NCI-H2029 treated with DMSO at 0.1 percent for 48 hours (cell line): Measurements from ENCODE around the gene PRRC2B.
"Not testable (repeated sequence)": the region's sequence is repeated elsewhere in the genome, so short reads cannot be mapped to it uniquely, and the experiment has no call there.

Source experiments
- DNase-seq: peaks from one replicate; lab custom pipeline; 2025; lab: John Stamatoyannopoulos, UW

Gene PRRC2B

DNA sequence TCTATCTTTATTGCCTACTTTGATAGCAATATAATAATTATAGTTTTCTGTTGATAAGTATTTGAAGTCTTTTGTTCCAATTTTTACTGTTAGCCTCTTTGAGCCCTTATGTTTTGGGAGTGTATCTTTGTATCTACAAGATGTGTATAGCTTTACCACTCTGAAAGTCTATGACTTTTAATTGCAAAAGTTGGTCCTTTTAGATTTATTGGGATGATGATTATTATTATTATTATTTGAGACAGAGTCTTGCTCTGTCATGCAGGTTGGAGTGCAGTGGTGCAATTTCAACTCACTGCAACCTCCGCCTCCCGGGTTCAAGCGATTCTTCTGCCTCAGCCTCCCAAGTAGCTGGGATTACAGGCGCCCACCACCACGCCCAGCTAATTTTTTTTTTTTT is 78.2 kb downstream of the PRRC2B start:
- DNase-seq: not testable (repeated sequence)

DNA sequence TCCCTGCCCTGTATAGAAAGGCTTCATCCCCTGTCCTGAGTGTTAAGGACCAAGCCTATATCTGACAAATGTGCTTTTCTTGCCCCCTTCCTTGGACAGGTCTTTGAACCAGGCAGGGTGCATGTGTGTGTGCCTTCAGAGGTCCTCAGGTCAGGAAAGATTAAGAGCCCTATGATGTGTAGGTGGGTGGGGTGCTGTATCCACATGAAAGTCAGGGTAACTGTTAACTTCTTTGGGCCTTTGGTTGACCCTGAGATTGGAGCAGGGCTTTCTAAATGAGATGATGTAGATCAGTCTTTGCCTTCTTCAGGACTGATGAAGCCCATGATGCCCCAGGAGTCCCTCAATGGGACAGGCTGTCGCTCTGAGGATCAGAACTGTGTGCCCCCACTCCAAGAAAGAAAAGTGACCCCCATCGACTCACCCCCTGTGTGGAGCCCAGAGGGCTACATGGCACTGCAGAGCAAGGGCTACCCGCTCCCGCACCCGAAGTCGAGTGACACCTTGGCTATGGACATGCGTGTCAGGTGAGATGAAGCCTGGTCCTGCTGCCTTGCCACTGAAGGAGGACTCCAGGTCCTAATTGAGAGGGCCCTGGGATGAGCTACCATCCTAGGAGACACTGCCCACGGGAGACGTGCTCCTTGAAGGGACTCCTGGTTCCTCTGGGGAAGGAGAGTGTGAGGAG is 79.5 kb downstream of the PRRC2B start:
- no peak for DNase-seq

DNA sequence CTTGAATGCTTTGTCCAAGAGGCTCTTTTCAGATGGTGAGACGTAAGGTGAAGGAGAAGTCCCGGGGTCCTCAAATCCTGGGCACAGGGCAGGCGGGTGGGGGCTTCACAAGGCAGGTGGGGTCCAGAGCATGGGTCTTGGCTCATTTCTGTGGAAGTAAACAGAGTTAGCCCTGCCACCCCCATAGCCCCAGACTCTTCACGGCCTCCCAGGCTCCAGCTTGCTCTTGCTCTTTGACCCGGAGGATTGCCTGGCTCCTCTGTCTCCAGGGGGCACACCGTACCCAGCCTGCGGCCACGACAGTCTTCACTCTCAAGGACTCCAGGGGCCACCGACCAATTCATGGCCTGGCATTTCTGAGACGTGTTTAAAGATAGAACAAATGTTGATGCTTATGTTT is 80.0 kb downstream of the PRRC2B start:
- no peak for DNase-seq

DNA sequence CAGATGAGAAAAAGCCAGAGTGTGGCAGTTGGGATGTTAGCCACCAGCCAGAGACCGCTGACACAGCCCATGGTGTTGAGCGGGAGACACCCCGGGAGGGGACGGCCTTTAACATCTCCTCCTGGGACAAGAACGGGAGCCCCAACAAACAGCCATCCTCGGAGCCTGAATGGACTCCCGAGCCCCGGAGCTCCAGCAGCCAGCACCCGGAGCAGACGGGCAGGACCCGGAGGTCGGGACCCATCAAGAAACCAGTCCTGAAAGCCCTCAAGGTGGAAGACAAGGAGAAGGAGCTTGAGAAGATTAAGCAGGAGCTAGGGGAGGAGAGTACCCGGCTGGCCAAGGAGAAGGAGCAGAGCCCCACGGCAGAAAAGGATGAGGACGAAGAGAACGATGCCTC is 80.8 kb downstream of the PRRC2B start:
- no peak for DNase-seq

DNA sequence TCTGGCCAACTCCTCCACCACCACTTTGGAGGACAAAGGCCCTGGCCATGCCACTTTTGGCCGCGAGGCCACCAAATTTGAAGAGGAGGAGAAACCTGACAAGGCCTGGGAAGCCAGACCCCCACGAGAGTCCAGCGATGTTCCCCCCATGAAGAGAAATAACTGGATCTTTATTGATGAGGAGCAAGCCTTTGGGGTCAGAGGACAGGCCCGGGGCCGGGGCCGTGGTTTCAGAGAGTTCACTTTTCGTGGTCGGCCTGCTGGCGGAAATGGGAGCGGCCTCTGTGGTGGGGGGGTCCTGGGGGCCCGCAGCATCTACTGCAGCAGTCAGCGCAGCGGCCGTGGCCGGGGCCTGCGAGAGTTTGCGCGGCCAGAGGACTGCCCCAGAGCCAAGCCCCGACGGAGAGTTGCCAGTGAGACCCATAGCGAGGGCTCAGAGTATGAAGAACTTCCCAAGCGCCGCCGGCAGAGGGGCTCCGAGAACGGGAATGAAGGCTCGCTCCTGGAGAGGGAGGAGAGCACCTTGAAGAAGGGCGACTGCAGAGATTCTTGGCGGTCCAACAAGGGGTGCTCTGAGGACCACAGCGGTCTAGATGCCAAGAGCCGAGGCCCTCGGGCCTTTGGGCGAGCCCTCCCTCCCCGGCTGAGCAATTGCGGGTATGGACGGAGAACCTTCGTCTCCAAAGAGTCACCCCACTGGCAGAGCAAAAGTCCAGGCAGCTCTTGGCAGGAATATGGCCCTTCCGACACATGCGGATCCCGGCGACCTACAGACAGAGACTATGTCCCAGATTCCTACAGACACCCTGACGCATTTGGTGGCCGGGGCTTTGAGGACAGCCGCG is 81.4 kb downstream of the PRRC2B start:
- DNase-seq: no peak

DNA sequence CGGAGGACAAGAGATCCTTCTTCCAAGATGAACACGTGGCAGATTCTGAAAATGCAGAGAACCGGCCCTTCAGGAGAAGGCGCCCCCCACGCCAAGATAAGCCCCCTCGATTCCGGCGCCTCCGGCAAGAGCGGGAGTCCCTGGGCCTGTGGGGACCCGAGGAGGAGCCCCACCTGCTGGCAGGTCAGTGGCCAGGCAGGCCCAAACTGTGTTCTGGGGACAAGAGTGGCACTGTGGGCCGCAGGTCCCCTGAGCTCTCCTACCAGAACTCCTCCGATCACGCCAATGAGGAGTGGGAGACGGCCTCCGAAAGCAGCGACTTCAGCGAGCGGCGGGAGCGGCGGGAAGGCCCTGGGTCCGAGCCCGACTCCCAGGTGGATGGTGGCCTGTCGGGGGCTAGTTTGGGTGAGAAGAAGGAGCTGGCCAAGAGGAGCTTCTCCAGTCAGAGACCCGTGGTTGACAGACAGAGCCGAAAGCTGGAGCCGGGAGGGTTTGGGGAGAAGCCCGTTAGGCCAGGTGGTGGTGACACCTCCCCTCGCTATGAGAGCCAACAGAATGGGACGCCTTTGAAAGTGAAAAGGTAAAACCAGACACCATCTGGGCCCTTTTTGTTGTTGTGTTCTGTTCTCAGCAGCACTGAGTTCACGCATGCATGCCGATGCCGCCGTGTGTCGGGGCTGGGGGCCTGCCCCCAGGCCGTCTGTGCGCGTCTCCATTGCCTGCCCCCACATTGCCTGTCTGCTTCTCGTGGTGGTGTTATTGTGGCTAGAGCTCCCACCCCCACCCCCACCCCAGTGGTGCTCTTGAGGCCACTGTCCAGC is 82.3 kb downstream of the PRRC2B start:
- DNase-seq: no peak

DNA sequence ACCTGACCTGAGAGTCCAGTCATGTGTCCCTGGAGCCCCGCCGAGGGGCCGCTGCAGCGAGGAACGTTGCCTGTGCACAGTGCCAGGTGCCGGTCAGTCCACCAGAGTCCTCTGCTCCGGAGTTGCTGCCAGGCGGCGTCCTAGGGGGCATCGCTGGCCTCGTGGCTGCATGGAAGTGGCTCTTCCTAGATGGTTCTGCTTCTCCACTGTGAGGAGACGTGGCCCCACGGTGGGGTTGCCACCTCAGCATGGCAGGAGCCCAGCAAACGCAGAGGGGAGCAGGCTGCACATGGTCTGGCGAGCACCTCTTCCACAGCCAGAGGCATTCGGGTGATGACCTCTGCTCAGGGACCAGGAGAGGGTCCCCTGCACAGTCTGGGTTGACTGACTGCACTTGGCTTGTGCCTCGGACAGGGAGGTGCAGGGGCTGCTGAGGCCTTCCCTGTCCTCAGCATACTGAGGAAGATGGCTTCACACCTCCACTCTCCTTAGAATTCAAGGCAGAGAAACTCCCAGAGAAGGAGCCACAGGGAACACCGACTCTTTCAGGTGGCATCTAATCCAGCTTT is 83.0 kb downstream of the PRRC2B start:
- DNase-seq: no peak

DNA sequence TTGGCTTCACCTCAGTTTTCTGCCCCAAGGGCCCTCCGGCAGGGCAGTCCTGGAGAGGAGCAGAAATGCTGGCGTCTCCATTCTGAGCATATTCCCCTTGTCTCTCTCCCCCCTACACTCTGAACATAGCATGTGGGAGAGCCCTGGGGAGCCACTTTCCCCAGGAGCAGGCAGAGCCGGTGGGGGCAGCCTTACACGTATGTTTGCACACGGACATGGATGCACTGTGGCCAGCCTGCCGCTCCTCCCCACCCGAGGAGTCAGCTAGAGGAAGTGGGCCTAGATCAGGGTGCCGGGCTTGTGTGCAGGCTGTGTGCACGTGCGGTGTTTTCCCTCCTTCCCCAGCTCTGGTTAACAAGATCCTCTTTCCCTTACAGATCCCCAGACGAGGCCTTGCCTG is 83.5 kb downstream of the PRRC2B start:
- no peak for DNase-seq

DNA sequence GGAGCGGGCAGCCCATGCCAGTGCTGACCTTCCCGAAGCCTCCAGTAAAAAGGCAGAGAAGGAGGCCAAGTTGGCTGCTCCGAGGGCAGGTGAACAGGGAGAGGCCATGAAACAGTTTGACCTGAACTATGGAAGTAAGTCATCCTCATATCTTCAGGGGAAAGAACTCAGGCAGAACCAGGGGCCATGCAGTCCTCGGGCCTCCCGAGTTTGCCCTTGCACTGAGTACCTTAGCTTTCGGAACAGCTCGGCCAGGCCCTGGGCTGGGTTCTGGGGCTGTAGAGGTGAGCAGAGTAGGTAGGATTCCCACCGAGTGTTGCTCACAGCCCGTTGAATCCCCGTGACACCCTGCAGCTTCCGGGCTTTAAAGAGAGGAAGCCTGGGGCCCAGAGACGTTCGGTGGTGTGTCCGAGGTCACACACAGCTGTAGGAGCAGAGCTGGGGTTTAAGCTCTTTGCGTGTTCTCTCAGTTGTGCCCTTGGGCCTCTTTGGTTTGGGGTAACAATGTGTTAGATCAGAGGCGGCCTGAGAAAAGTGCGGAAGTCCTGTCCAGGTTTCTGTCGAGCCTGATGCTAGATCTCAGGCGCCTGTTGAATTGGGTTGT is 84.0 kb downstream of the PRRC2B start:
- DNase-seq: no peak

DNA sequence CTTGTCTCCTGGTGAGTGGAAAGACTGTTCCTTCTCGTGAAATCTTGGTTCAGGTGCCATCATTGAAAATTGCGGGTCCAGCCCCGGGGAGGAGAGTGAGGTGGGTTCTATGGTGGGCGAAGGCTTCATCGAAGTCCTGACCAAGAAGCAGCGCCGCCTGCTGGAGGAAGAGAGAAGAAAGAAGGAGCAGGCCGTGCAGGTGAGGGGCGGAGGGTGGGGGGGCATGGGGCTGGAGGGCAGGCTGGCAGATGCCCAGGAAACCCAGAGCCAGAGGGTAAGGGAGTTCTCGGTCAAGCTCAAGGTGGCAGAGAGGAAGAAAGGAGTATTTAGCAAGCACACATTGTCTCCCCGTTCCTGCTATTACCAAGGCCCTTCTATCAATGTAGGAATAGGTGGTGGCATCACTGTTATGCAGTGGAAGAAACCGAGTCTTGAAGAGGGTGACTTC is 84.6 kb downstream of the PRRC2B start:
- no peak for DNase-seq

DNA sequence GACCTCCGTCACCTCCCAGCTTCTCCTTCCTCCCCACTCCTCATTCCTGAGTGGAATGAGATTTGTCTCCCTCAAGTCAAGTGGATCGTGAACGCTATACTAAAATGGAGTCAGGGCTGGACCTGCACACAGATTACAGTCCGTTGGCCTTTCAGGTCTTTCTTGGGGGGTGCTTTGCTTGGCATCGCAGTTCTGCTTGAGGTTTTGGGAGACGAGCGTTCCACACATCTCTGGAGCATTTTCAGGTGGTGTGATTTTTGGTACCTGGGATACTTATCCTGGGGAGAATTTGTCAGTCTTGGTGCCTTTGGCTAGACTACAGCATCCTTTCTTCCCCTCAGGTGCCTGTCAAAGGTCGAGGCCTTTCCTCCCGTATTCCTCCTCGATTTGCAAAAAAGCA is 85.0 kb downstream of the PRRC2B start:
- no peak for DNase-seq

DNA sequence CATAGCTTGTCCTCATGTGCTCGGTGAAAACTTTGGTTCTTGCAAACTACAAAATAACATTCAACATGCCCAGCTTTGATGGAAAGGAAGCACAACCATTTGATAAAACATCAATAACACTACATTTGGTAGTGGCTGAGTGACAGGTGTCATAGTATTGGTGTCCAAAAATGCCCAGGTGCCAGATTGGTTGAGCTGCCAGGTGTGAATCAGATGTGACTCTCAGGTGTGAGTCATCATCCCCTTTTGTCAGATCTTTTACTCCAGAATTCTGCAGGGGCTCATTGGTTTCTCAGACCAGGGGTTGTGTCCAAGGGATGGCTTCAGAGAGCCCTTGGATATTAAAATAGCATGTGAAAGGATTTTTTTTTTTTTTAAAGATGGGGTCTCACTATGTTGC is 86.4 kb downstream of the PRRC2B start:
- DNase-seq: no peak

DNA sequence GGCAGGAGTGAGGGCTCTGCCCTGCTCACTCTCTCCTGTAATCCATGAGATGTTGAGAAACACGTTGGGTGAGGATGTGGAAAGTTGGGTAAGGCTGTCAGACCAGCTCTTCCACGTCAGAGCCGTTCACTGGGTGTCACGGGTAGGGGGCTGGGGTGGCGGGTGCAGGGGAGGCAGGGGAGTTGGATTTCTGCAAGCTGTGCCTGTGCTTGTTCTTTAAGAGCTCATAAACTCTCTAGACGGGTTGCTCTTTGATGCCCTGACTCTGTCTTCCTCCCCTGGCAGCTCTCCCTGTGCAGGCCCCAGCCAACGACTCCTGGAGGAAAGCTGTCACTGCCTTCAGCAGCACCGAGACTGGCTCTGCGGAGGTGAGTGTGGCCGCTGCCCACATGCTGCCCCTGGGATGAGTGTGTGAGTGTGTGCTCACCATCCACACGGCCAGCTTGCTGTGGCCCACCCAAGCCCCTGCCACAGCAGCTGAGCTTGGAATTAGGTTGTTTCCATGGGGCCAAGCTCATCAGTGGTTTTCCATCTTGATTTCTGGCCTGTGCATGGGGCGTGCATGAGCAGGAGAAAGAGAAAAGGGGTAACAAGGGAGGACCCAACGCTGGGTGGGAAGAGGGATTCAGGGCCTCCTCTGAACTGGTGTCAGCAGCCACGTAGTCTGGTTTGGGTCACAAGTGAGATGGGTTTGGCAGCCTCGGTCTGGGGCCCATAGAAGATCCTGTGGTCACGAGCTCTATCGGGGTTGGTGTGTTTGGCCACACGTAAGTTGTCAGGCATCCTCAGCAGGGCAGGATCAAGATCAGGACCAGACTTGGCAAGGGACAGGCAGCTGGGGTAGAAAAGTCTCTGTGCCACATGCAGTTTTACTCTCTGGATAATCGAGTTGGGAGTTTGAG is 87.8 kb downstream of the PRRC2B start:
- no peak for DNase-seq

DNA sequence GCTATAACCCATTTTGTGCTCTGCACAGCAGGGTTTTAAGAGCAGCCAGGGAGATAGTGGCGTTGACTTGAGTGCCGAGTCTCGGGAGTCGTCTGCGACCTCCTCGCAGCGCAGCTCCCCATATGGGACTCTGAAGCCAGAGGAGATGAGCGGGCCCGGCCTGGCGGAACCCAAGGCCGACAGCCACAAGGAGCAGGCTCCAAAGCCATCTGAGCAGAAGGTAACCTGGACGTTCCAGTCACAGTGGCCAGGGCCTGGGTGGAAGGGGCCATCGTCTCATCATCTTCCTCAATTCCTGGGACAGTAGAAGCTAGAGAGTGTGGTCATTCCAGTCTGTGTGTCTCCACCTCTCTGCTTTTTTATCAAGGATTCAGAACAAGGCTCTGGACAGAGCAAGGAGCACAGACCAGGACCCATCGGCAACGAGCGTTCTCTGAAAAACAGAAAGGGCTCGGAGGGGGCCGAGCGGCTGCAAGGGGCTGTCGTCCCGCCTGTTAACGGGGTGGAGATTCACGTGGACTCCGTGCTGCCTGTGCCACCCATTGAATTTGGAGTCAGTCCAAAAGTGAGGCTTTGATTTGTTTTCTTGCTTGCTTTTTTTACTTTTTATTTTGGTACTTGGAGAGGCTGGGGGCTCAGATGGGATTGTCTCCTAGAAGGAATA is 88.6 kb downstream of the PRRC2B start:
- no peak for DNase-seq

DNA sequence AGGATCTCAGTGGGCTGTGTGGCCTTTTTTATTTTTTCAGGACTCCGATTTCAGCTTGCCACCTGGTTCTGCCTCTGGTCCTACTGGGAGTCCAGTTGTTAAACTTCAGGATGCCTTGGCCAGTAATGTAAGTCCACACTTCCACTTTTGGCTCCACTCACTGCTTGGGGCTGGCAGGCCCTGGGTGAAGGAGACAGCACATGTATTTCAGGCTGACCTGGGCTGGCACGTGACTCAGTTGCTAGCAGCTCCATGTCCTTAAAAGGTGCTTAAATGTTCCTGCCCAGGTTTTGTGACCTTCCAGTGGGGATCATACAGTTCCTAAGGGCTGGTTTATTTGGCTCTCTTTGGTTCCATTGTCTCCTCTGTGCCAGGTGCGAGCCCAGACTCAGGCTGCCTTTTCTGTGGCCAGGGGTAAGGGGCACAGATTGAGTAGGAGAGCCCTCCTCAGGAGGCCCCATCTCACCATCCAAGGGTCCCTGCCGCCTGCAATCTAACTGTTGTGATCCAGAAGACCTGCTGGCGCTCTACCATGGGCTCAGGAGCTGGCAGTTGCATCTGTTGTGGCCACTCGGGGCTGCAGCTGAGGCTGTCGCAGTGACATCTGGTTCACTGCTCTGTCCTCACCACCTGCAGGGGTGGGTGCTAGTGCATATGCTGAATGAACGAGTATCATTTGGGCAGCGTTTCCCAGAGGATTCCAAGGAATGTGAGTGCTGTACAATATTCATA is 89.6 kb downstream of the PRRC2B start:
- no peak for DNase-seq

DNA sequence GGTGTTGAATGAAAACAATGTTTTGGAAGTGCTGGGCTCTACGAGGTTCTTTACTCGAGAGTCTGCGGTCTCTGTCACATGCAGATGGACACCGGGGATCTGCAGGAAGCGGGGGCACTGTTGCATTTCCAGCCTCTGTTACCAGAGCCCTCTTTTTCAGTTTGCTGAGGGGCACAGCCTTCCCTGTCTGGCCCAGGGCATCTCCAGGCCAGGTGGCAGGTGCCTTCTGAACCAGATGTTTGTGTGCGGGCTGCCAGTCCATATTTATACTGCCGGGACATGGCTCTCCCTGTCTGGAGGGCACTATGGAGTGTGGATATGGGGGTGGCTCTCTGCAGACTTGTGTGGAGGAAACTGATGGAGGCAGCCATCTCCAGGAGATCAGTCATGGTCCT is 90.2 kb downstream of the PRRC2B start:
- no peak for DNase-seq

DNA sequence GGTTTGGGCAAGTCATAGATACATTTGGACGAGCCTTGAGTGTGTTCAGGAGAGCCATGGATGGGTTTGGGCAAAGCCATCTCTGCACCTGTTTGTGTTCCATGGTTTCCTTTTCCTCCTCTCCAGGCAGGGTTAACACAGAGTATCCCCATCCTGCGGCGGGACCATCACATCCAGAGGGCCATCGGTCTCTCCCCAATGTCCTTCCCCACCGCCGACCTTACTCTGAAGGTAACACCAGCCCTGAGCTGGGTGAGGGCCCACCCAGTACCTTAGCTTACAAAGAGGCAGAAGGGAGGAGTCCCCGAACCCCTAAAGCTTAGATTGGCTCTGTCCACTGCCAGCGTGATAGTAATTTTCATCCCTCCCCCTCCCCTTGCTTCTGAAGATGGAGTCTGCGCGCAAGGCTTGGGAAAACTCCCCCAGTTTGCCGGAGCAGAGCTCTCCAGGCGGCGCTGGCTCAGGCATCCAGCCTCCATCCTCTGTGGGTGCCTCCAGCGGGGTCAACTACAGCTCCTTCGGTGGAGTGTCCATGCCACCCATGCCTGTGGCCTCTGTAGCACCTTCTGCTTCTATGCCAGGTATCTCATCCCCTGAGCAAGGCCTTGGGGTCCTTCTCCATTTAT is 90.8 kb downstream of the PRRC2B start:
- DNase-seq: no peak

DNA sequence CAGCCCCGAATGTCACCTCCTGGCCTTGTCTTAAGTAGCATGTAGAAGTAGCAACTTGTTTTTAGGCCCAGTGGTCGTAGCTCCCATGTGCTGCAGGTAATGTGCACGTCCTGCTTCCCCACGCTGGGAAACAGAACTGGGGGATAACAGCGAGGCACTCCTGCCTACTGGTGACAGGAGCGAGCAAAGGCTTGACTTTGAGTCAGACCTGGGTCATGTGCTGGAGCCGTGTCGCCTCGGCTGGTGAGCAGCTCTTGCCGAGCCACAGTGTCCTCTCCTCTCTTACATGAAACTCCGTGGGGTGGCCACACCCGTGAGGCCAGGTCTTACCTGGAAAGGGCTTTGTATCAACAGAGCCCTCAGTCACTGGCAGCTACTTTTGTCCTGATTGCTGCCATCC is 91.3 kb downstream of the PRRC2B start:
- no peak for DNase-seq

DNA sequence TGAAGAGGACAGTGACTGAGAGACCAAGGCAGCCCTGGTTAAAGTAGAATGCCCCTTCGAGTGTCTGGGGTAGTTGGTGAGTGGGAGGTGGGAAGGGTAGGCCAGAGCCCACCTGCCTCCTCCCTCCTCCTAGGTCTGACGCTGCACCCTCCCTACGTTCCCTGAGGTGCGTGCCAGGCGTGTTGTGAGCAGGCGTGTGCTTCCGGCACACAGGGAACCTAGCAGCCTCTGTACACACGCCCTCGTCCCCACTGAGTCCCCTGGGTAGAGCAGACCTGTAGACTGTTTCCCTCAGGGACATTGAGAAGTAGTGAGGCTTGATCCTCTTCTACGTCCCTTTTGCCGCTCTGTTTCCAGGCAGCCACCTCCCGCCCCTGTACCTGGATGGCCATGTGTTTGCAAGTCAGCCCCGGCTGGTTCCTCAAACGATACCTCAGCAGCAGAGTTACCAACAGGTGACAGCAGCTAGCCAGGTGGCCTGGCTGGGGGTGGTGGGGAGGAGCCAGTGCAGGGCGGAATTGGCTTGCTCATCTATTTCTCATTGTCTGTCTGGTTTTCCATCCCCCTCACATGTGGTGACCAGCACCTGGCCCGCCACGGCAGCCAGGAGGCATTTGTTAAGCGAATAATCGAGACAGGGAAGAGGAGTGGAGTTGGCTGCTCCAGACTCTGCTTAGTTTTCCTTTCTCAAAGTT is 92.0 kb downstream of the PRRC2B start:
- no peak for DNase-seq
